ENCODE data around the gene HSPA1B. TPM values are rescaled to one million over a fixed set of nuclear protein-coding genes. Genes with fewer than 3 reads are reported as not detected.

The HSPA1B gene
- total and polyA plus RNA-seq, 12 donors: 16.9 to 258 (median 153) TPM

GRCh38 chr6:31782126-31782855 is 45.2 kb upstream of the HSPA1B start:
- ATAC-seq: no peak
- Histone ChIP-seq H3K4me1 (peaks cover 0 to 7% (median 4%) of the 10 kb centered on the region in 9 donors), H3K27me3 (no peaks in the 10 kb centered on the region), H3K9me3 (no peaks in the 10 kb centered on the region), H3K4me3 (no peak overlapping the region), H3K36me3 (peaks cover 0 to 96% (median 56%) of the 10 kb centered on the region in 9 donors), H3K27ac (no peak overlapping the region)
- TF ChIP-seq, protein P1, sequence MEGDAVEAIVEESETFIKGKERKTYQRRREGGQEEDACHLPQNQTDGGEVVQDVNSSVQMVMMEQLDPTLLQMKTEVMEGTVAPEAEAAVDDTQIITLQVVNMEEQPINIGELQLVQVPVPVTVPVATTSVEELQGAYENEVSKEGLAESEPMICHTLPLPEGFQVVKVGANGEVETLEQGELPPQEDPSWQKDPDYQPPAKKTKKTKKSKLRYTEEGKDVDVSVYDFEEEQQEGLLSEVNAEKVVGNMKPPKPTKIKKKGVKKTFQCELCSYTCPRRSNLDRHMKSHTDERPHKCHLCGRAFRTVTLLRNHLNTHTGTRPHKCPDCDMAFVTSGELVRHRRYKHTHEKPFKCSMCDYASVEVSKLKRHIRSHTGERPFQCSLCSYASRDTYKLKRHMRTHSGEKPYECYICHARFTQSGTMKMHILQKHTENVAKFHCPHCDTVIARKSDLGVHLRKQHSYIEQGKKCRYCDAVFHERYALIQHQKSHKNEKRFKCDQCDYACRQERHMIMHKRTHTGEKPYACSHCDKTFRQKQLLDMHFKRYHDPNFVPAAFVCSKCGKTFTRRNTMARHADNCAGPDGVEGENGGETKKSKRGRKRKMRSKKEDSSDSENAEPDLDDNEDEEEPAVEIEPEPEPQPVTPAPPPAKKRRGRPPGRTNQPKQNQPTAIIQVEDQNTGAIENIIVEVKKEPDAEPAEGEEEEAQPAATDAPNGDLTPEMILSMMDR (IDR thresholded peaks at IDR 0.05): no peak
- 93 to 94% methylated on average over 32 of the region's 32 CpGs for WGBS, 2 donors
- no peak for DNase-seq
- intact Hi-C loops (cut with DNase I): loop anchor here in 1 of 10 donors (5.0 kb wide), 1 partner anchor 40 kb away; the partner anchor contains the start of gene MSH5

DNA sequence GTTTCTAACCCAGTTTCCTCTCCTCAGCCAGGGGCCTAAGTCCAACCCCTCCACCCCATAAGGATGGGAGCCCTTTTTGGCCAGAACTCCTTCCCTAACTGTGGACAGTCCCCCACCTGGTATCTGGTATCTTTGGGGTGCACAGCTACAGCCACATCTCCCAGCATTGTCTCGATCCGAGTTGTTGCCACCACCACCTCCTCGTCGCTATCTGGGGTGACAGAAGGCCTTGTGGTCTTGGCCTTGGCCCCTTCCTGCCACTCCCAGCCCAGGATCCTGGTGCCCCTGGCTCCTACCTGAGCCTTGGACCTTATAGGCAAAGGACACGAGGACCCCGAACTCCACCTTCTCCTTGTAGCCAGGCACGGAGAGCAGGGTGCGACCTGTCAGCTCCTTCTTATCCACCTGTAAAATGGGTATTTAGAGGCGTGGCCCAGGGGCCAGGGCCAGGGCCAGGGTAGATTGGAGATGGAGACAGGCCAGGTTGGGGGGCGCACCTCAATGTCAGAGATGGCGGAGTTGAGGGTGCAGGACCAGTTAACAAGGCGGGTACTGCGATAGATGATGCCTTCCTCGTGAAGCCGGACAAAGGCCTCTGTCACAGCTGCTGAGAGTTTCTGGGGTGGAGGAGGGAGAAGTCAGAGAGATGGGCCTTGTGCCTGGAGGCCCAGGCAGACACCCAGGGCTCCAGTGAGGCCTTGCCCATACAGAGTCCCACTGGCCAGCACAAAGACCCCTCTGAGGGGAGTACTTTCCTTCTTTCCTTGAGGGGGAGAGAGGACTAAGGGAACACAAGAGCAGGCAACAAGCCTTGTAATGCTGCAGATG is 43.2 kb upstream of the HSPA1B start:
- no peak overlapping the region for H3K4me3 ChIP-seq
- ATAC-seq: no peak
- H3K4me1 ChIP-seq: no peaks in the 10 kb centered on the region
- H3K27me3 ChIP-seq: no peaks in the 10 kb centered on the region
- no peaks in the 10 kb centered on the region for H3K9me3 ChIP-seq
- no peak for DNase-seq
- intact Hi-C loops (cut with DNase I): loop anchor here in 1 of 10 donors (5.0 kb wide), 1 partner anchor 42 kb away; the partner anchor contains the start of gene MSH5
- TF ChIP-seq, protein P1 (IDR thresholded peaks at IDR 0.05): no peak
- H3K27ac ChIP-seq: no peak overlapping the region
- H3K36me3 ChIP-seq: peaks cover 0 to 99% (median 53%) of the 10 kb centered on the region in 9 donors
- 91 to 95% methylated on average over 15 of the region's 15 CpGs for WGBS, 2 donors

DNA sequence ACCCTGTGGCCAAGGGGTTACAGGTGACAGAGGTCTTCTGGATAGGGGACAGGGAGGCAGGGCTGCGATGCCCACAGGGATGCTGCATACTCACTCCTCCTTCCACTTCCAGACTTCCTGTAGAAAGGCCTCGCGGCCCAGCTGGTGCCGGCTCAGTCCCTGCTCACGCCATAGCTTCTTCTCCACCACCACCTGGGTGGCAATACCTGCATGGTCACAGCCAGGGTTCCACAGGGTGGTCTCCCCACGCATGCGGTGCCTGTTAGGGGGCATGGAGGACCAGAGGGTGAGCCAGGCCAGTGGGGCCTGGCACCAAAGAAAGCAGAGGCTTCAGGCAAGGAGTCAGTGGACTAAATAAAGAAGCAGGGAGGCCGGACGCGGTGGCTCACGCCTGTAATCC is 42.1 kb upstream of the HSPA1B start:
- intact Hi-C loops (cut with DNase I): no loop called here
- 97 to 98% methylated on average over 11 of the region's 11 CpGs for WGBS, 2 donors
- Histone ChIP-seq H3K27ac (no peak overlapping the region), H3K4me1 (no peaks in the 10 kb centered on the region), H3K27me3 (no peaks in the 10 kb centered on the region), H3K4me3 (no peak overlapping the region), H3K9me3 (no peaks in the 10 kb centered on the region), H3K36me3 (peaks cover 0 to 99% (median 53%) of the 10 kb centered on the region in 9 donors)
- ATAC-seq (peak in 1 of 8 donors; percentile 17), DNase-seq (no peak)
- TF ChIP-seq, protein P1 (IDR thresholded peaks at IDR 0.05): no peak

DNA sequence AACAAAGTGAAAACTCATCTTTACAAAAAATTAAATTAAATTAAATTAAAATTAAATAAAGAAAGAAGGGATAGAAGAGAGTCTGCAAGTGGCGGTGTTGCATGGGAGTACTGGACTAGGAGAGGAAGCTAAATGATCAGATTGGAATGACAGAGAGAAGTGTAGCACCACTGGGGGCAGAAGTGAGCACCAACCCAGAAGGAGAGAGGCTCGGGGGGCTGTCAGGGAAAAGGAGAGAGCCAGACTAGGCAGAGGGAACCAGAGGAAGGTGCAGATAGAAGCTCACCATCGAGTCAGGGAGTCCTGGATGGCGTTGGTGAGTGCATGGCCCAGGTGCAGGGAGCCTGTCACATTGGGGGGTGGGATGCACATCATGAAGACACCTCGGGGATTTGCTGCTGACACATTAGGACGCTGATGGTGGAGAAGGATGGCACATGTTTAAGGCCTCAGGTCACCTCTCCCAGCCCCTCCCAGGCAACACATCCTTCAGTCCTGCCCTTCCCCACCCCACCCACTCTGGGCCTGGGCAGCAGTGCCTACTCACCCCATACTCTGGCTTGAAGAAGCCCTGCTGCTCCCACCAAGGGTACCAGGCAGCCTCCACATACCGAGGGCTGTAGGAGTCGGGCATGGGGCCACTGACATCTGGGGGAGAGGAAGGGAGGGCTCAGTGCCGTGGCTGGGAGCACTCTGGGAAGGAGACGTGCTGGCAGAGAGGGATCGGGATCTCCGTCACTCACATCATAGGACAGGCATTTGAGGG is 36.0 kb upstream of the HSPA1B start:
- 66 to 68% methylated on average over 12 of the region's 12 CpGs for WGBS, 2 donors
- ATAC-seq: no peak
- no peaks in the 10 kb centered on the region for H3K9me3 ChIP-seq
- H3K4me3 ChIP-seq: no peak overlapping the region
- H3K4me1 ChIP-seq: peaks cover 5 to 30% (median 14%) of the 10 kb centered on the region in 9 donors
- H3K27ac ChIP-seq: no peak overlapping the region
- TF ChIP-seq, protein P1 (IDR thresholded peaks at IDR 0.05): peak in 8 of 9 donors; percentile 24 to 64 (median 54)
- no peaks in the 10 kb centered on the region for H3K27me3 ChIP-seq
- intact Hi-C loops (cut with DNase I): loop anchor here in 2 of 10 donors (5.0 to 10.0 kb wide), 2 partner anchors 41 to 57 kb away; partner anchors contain the start of gene CLIC1 (in 1 of the 2)
- peaks cover 0 to 64% (median 11%) of the 10 kb centered on the region in 9 donors for H3K36me3 ChIP-seq
- peak in 1 of 2 donors; percentile 32 for DNase-seq
